ENCODE data around the gene NMNAT1.
"Not testable (repeated sequence)": the region's sequence is repeated elsewhere in the genome, so short reads cannot be mapped to it uniquely, and the experiment has no call there.

NMNAT1 gene

DNA sequence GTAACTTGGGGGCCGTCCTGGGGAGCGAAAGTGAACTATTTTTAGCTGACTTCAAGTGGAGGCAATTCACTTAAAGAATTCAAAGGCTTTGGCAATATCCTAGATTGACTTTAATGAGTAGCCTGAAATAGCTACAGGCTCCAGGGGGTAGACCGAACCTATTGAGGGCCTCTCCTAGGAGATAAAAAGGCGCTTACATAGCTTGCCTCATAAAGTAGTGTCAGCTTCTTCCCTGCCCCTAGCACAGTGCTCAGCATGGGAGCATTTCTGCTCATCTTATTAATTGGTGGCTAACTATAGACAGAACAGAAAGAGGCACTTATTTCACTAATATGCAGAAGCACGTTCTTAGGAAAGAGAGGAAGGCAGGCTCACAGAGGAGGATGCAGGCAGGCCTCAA is 20.9 kb upstream of the NMNAT1 start:
- DNase-seq, result no peak

DNA sequence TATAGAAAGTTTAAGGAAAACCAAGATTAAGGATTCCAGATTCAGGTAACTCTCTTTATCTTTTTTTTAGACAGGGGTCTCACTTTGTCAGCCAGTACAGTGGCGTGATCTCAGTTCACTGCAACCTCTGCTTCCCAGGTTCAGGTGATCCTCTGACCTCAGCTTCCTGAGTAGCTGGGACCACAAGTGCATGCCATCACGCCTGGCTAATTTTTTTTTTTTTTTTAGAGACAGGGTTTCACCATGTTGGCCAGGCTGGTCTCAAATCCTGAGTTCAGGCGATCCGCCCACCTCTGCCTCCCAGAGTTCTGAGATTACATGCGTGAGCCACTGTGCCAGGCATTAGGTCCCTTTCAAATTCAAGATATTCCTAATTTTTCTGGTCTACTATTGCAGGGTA is 16.0 kb upstream of the NMNAT1 start:
- DNase-seq, result no peak

DNA sequence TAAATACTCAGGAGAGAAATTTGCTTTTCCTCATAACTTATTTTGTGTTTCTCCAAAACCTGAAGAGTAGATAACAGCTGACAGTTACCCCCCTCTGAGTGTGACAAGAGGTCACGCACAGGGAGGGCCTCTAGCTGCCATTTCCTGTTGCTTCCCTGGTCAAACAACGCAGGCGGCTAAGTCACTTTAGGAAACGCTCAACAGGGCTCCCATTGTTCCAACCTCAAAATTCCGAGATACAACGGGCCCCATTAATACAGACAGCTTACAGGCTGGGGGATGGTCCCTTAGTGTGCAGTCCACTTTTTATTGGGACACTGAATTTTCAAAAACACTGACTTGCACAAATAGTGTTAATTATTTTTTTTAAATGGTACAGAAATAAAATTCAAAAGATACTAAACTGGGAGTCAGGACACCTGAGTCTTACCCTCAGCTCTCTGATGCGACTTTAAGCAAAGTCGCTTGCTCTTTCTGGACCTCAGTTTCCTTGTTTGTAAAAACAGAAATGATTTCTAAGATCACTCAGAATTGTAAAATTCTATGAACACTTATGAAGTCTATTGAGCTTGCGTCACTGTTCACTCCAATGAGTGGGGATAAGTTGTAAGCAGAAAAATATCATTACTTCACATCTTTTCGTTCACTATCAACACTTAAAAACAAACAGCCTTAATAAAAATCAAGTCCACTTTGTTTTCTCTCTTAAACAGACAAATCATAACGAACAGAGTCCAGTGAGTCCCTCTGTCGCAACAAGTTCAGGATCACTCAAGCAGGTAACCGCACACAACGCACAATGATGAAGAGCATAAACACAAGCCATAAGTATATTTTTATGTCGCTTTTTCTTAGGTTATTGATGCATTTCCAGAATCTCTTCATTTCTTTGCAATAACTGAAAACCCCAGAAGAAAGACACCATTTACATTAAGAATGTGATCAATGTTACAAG is 13.6 kb upstream of the NMNAT1 start:
- DNase-seq, result no peak

DNA sequence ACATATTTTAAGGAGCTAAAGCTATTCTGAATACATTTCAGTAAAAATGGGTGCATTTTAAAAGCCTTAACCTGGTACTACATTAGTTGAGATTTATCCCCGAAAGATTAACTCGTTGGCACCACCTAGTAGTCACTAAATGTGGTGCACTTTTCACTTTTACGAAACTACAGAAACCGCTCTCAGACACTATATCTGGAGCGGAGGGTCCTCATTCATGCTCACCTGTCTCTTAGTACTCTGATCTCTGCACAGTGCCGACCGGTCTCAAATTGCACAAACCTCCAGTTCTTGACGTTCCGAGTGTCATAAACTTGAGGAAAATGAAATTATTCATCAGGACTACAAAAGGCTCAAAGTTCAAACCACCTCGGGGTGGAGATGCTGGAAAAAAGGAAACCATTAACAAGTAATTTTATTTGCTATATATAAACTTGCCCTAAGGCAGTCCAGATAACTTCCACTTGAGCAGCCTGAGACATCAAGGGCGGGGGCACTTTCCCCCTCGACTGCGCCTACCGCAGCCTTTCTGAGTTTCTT is 806 bp upstream of the NMNAT1 start:
- DNase-seq, result no peak

DNA sequence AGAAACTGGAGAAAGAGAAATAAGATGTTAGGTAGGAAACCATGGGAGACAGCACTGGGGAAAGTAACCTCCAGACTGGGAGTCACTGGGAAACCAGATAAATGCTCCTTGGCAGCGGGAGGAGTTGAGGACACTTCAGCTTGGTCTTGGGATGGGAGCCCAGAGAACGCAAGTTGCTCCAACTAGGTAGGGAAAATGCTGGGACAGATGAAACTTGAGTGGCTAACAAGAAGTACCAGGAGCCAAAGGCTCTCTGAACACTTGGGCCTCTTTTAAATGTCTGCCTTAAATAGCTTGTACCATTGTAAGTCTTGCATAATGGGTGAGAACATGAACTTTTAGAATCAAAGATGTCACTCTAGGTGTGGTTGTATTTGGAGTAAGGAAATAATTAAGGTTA is 3.0 kb downstream of the NMNAT1 start:
- DNase-seq, result no peak

DNA sequence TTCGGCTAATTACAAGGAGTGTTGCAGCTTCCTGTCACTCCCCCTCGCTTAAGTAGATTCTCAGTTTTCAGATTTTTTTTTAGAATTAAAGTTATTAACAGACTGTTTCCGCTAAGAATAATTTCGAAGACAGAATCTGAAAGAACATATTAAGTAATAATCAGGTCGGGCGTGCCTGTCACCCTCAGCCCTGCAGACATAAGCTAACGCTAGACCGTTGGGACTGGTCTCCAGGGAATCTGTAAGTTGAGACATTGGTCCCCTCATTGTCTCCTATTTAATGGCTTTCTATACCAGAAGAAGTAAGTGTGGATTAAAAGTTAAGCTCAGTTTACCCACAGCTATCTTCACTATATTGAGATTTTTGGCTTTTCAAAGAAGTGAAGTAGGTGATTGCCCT is 14.5 kb downstream of the NMNAT1 start:
- no peak for DNase-seq

DNA sequence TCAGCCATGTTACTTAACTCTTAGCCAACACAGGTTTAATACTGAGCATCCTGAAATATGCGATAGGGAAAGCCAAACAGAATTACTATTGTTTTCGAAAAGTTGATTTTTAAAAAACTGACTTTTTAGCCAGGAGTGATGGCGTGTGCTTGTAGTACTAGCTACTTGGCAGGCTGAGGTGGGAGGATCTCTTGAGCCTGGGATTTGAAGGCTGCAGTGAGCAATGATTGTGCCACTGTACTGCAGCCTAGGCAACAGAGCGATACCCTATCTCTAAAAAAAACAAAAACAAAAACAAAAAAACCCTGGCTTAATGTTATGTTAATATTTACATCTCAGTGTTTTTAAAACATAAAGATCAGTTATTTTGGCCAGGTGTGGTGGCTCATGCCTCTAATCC is 16.7 kb downstream of the NMNAT1 start:
- DNase-seq, result no peak

DNA sequence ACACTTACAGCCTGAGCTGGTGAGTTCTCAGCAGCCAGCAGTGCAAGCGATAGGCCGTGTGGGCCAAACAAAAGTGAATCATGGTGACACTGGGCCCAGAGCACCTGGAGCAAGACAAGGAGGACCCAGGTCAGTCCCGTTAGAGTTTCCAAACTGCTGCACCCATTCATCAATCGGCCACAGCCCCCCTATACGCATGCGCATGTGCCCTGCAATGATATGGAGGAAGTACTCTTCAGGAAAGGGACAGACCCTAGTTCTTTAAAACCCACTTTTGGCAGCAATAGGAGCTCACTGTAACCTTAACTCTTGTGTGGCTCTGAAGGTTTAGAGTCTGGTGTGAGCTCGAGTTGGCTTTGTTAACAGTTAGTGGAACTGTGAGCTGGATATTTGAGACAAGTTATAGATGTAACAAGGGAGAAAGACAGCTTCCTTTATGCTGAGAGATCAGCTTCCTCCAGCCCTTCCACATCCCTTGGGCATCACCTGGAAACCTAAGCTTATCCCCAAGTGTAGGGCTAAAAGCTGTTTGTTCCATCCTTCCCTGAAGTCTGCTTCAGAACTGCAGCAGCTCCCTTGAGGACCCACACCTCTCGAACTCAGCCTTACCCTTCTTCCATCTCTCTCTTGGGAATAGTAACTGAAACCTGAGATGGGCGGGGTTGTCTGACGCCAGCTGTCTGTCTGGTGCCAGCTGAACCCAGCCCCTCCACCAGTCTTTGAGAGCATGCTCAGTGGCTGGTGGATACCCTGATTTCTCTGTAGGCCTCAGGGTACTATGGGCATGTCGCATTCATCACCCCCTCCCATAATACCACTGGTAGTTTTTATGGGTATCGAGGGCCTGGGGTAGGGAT is 17.7 kb downstream of the NMNAT1 start:
- no peak for DNase-seq

DNA sequence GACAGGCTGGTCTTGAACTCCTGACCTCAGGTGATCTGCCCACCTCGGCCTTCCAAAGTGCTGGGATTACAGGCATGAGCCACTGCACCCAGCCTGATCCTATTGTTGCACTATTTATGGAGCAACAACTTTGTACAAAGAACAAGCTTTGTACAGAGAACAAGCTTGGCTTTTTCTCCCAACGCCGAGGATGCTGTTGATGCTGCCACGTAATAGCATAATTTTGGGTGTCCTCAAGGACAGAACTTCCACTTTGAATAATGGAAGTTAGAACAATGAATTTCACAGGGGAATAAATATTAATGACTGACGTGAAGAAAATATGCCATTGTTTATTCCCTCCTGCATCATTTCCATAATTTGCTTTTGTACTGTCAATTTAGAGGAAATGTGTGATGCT is 41.0 kb downstream of the NMNAT1 start:
- DNase-seq, result no peak

DNA sequence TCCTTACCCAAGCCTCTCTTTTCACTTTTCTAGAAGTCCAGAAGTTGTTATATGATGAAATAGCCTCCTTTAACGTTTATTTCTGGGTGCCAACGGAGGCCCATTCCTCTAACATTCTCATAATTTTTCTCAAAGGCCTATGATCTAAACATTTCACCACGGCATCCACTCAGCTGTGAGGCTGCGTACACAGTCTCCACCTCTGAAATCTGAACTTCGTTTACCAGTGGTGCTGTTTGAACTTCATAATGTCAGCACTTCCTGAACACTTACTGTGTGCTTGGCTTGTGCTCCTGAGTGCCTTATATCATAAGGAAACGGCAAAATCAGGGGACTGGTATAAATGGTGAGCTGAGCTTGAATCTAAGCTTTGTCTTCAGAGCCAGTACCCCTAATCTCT is 41.7 kb downstream of the NMNAT1 start:
- no peak for DNase-seq

DNA sequence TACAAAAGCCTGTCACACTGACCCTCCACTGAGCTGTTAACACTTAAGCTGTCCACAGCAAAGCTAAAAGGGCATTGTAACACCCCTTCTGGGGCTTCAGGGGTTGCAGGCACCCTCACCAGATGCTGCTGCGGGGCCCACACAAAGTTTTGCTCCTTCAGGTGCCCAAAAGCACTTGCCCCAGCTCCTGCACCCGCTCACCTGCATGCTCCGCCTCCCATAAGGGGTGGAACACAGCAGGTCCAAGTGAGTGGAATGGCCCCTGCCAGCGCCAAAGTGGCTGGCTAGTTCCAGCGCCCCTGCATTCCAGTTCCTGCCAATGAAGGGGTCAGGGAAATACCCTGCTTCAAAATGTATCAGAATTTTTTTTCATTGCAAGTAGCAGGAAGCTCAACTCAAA is 46.5 kb downstream of the NMNAT1 start:
- no peak for DNase-seq

DNA sequence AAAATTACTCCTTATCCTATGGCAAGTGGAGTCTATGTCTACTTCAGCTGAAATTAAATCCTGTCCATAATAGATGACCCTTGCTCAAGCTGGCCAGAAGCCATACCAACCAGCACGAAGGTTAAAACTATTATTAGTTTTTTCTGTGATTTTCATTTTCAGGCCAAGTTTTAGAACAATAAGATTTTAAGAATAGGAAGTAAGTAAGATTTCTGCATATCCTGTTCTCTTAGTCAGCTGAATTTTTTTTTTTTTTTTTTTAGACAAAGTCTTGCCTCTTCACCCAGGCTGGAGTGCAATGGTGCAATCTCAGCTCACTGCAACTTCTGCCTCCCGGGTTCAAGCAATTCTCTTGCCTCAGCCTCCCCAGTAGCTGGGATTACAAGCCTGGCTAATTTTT is 47.7 kb downstream of the NMNAT1 start:
- no peak for DNase-seq

DNA sequence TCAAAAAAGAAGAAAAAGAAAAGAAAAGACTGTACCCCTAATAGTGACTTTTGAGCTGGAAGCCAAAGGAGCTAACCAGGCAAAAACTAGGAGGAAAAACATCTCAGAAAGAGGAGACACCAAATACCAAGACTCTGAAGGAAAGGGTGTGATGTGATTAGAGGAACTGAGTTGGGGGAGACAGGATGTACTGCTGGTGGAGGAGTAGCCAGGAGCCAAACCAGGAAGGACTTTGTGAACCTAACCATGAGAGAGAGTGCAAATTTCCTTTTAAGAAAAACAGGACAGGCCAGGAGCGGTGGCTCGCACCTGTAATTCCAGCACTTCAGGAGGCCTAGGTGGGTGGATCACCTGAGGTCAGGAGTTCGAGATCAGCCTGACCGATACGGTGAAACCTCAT is 49.6 kb downstream of the NMNAT1 start:
- DNase-seq, result no peak

- DNase-seq, result no peak
Observed at GRCh38 chr1:9993561-9994075, 50.3 kb downstream of the NMNAT1 start.

- DNase-seq, result no peak
Observed at GRCh38 chr1:9996624-9997582, 53.6 kb downstream of the NMNAT1 start, which contains the start of gene RBP7. Gene RBP7, plus strand, starts transcription at chr1:9997228. Its CDS starts 31 bp downstream, at chr1:9997259.

DNA sequence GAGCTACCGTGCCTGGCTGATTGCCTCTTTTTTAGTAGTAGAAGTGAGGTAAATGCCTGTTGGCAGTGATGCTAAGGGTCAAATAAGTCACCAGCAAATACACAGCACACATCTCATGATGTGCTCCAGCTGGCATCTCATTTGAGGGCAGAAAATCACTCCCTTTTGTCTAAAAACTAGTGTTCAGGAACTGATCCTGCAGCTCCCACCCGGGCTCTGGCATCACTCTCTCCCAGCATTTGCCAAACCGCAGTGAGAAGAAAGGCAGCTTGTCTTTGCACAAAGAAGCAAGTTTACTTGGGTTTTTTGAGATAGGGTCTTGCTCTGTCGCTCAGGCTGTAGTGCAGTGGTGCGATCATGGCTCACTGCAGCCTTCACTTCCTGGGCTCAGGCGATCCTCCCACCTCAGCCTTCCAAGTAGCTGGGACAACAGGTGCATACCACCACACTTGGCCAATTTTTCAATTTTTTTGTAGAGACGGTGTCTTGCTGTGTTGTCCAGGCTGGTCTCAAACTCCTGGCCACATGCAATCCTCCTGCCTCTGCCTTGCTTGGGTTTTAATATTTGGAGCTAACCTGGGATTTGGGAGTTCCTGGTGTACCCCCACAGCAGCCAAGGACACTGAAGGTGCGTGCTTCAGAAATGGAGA is 57.9 kb downstream of the NMNAT1 start:
- DNase-seq, result no peak

- not testable (repeated sequence) for DNase-seq
Observed at GRCh38 chr1:10005248-10005647, 62.0 kb downstream of the NMNAT1 start.

GRCh38 chr1:10007169-10007568 is 63.9 kb downstream of the NMNAT1 start:
- no peak for DNase-seq

GRCh38 chr1:10014016-10014415 is 70.7 kb downstream of the NMNAT1 start:
- no peak for DNase-seq

- no peak for DNase-seq
Observed at GRCh38 chr1:10019561-10019960, 76.3 kb downstream of the NMNAT1 start.

DNA sequence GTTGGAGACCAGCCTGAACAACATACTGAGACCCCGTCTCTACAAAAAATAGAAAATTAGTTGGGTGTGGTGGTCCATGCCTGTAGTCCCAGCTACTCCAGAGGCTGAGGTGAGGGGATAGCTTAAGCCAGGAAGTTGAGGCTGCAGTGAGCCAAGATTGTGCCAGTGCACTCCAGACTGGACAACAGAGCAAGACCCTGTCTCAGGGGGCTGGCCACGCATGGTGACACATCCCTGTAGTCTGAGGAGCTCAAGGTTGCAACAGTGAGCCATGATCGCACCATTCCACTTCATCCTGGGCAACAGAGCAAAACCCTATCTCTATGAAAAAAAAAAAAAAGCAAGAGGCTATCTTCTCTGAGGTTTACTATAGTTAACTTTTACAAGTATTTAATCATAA is 76.8 kb downstream of the NMNAT1 start:
- no peak for DNase-seq

- DNase-seq, result not testable (repeated sequence)
Observed at GRCh38 chr1:10020678-10021077, 77.4 kb downstream of the NMNAT1 start.

All from NCI-H774 (cell line).